NCI-H446 (cell line): ENCODE results near the gene LIMS2.

ENCODE experiments used
- DNase-seq, 2 experiments: peaks; one replicate each; lab custom pipeline; 2025; lab: John Stamatoyannopoulos, UW

Gene LIMS2

DNA sequence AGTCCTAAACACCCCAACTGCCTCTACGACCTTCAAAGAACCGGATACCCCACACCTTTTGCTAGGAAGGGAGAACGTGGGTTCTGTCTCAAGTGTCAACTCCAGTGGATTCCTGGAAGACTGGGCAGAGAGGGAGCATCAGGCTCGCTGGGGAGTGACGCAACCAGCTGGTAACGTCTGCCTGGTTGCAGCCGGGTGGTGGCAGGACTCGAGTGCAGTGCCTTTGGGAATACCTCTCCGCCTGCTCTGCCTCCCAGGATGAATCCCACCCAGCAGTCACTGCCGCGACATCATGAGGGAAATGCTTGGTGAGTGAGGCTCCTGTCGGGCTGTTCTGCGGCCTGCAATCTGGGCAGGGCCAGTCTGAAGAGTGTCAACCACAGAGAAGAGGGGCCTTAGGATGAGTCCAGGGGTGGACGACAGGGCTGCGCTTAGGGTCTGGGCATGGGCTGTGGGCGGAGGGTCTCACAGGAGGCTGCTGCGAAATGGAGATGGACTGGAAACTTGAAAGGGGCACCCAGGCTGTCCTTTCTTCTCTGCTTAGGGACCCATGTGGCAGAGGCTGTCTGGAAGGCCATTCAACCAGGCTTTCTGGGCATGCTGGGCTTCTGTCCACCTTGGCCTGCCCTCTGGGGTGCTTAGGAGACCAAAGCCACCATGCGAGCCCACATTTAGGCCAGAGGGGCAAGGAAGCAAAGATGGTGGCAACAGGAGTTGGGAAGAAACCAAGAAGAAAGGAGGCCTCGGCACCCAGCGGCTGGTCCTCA is 16.5 kb downstream of the LIMS2 start:
- DNase-seq: no peak

GRCh38 chr2:127658146-127658545 is 17.2 kb downstream of the LIMS2 start:
- DNase-seq: no peak

- DNase-seq: no peak
Observed at GRCh38 chr2:127657232-127657595, 18.1 kb downstream of the LIMS2 start.

DNA sequence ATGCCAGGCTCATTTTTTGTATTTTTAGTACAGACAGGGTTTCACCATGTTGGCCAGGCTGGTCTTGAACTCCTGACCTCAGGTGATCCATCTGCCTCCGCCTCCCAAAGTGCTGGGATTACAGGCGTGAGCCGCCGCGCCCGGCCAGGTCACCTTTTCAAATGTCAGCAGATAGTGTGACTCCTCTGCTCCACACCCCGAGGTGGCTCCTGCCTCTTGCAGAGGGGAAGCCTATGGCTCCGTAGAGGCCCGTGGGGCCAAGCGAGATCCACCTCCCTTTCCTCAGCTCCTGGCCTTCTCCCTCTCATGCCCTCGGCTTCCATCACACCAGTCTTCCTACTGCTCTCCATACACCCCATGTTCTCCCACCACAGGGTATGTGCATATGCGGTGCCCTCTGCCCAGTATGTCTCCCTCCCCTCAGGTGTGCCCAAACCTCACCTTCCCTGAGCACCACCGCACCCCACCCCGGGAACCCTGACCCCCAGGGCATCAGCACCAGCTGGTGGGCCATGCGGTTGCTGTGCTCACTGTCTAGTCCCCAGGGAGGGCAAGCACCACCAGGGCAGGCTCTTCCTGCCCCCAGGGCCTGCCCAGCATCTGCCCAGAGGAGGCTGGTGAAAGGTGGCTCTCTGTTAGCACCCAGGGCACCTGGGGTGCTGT is 18.6 kb downstream of the LIMS2 start:
- DNase-seq: no peak

- DNase-seq: no peak
Observed at GRCh38 chr2:127655209-127656073, 19.9 kb downstream of the LIMS2 start.

GRCh38 chr2:127654838-127655175 is 20.5 kb downstream of the LIMS2 start:
- DNase-seq: no peak

GRCh38 chr2:127654084-127654837 is 21.1 kb downstream of the LIMS2 start:
- DNase-seq: no peak

DNA sequence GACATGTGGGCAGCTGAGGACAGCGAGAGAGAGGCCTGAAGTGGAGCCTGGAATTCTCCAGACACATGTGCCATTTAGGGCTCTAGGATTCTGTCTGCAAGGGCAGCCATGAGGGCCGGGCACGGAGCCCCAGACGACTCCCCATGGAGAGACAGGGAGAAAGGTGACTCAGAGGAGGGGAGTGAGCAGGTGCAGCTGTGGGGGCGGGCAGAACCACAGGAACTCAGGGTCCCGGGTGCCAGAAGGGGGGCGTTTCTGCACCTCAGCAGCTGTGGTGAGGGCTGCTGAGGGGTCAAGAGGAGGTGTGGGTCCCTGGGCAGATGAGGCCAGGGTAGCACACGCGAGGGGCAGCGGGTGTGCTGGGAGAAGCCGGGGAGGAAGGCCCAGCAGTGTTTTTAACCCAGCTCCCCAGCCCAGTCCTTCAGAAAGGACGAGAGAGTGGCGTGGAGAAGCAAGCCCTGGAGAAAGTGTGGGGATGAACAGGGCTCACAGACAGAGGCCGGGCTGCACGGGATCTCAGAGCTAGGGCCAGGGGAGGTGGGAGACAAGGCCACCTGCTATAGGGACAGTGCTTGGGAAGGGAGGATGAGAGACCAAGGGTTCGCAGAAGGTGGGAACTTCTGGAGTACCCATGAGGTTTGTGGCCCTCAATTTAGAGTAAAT is 21.8 kb downstream of the LIMS2 start:
- DNase-seq: no peak

GRCh38 chr2:127652786-127653357 is 22.5 kb downstream of the LIMS2 start:
- no peak for DNase-seq

- DNase-seq: no peak
Observed at GRCh38 chr2:127651971-127652550, 23.3 kb downstream of the LIMS2 start.

DNA sequence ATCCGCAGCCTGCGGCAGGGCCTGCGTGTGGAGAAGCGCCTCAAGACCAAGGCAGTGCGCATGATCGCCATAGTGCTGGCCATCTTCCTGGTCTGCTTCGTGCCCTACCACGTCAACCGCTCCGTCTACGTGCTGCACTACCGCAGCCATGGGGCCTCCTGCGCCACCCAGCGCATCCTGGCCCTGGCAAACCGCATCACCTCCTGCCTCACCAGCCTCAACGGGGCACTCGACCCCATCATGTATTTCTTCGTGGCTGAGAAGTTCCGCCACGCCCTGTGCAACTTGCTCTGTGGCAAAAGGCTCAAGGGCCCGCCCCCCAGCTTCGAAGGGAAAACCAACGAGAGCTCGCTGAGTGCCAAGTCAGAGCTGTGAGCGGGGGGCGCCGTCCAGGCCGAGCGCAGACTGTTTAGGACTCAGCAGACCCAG is 23.9 kb downstream of the LIMS2 start:
- DNase-seq: no peak

GRCh38 chr2:127650785-127651380 is 24.4 kb downstream of the LIMS2 start:
- no peak for DNase-seq

GRCh38 chr2:127650041-127650784 is 25.1 kb downstream of the LIMS2 start:
- no peak for DNase-seq

GRCh38 chr2:127649684-127650040 is 25.7 kb downstream of the LIMS2 start:
- peak; percentile 74 to 84 for DNase-seq

GRCh38 chr2:127649100-127649611 is 26.2 kb downstream of the LIMS2 start:
- DNase-seq: peak in 1 of 2 experiments; percentile 45

- DNase-seq: no peak
Observed at GRCh38 chr2:127648321-127648720, 27.0 kb downstream of the LIMS2 start.

GRCh38 chr2:127647242-127648190 is 27.8 kb downstream of the LIMS2 start:
- DNase-seq: no peak

DNA sequence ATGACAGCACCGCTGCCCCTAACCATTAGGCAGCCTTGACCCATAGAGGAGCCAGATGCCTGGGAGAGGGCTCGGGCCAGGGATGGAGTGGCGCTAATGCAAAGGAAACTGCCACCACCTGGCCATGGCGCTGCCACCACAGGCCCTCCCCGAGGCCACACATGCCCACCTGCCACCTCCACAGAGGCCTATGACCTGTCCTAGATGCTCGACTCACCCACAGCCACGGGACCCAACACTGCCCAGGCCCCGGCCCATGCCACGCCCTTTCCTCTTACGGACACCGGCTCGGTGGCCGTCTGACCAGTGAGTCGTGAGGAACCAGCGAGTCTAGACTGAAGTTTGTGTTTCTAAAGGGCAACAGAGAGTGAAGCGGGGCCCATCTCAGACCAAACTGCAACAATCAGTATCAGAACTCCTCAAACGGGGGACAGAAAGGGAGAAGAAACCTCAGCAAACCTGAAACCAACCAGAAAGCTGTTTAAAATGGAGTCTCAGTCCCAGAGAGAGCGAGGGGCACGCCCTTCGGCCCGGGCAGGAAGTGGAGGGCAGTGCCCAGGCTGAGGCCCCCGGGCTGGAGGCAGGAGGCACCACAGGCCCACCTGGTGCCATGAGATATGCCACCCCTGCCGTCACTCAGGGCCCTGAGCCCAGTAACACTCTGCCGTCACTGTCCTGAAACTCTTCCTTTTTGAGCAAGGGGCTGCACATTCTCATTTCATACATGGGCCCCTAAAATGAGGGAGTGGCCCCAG is 28.7 kb downstream of the LIMS2 start:
- no peak for DNase-seq
